GM21367 (cell line): ENCODE measurements around the gene CALML6.

ENCODE experiments used
- ATAC-seq: cut with Tn5 transposase; IDR thresholded peaks from one replicate; pipeline ENCODE4 v1.9.1; 2021; ENCODE audit not compliant: unreplicated experiment

CALML6 gene

DNA sequence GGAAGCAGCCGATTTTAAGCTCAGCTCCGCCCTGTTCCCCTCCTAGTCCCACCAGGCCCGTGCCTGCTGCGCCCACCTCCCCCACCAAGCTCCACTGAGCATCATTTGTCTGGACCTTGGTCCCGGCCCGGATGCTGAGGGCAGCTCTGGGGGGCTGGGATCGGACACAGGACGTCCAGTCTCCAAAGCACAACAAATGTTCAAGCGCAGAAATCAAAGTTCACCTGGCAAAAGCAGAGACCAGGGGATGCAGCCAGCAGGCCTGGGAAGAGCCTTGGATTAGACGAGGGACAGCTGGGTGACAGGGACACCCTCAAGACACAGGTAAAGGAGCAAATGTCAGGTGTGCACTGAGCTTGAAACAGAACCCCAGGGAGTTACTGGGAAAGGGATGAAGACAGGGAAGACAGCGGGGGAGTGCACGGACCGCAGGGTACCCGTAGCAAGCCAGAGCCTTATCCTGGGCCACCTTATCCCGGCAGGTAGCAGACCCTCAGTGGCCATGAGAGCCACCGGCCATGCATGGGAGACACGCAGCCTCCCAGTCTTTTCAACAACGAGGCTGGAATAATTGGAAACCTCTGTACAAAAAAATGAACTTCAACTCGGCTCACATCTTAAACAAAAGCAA lies 26.3 kb downstream of the CALML6 start:
- ATAC-seq, result no peak

DNA sequence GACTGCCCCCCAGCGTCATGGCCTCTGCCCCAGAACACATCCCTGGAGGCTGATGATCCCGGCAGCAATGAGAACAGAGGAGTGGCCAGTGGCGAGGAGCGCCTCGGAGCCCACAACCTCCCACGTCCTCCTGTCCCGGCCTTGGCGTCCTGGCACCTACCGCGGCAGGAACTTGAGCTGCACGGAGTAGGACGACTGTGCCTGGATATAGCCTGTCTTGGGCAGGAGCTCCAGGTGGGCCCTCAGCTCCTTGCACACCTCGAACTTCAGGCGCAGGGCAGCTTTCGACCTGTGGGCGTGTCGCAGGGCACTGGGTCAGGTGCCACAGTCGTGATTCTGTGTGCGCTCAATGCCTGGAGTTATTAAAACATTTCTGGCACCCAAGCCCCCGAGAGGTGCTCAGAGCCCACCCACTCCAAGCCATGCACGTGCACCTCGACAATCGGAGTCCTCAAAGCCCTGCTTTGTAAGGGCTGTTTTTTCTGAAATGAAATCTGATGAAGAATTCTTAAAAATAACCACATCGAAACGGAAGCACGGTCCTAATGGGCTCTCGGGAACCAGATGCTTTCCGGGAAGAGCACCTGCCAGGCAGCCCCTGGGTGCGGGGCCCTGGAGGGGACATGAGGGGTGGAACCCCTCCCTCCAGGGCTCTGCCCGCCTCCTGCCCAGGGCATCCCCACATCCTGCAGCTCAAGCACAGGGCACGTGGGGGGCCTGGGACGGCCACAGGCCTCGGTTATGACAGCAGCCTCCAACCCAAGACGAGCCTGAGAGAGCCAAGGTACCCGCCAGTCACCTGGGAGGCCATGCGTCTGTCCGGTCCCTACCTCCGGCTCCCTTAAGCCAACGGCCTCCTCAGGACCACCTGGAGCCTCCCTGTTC lies 27.1 kb downstream of the CALML6 start:
- ATAC-seq, result no peak

DNA sequence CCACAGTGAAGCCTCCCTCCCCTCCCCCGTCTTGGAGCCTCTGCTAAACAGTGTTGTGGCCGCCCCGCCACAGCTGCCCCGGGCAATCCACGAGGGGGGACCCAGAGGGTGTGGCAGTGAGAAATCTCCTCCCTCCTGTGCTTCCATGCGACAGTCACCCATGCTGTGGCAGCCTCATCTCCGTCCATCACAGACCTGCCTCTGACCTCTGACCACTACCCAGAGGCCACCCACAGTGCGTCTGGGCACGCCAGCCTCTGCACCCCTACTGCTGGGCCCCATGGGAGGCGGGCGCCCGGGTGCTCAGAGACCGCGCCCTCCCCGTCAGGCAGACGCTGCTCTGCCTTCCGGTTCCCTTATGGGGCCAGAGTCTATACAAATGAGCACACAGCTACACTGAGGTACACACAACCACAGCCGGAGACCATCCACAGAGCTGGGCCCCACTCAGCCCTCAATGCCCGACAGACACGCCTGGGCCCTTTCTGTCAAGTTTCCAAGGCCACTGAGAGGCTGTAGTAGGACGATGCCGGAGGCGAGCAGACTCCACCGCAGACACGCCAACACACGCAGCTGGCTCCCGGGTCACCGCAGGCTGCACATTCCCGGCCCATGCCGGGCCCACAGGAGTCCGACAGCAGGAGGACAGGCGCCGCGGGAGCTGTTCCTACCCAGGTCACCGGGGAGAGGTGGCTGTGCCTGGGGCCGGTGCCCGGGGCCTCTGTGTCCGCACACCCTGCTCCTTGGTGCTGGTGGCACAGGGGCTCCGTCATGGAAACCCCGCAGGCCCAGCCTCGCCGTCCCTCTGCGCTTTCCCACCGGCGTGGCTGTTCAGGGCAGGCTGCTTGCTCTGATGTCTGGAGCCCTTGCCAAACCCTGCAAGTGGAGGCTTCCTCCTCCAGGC lies 27.9 kb downstream of the CALML6 start:
- no peak for ATAC-seq

DNA sequence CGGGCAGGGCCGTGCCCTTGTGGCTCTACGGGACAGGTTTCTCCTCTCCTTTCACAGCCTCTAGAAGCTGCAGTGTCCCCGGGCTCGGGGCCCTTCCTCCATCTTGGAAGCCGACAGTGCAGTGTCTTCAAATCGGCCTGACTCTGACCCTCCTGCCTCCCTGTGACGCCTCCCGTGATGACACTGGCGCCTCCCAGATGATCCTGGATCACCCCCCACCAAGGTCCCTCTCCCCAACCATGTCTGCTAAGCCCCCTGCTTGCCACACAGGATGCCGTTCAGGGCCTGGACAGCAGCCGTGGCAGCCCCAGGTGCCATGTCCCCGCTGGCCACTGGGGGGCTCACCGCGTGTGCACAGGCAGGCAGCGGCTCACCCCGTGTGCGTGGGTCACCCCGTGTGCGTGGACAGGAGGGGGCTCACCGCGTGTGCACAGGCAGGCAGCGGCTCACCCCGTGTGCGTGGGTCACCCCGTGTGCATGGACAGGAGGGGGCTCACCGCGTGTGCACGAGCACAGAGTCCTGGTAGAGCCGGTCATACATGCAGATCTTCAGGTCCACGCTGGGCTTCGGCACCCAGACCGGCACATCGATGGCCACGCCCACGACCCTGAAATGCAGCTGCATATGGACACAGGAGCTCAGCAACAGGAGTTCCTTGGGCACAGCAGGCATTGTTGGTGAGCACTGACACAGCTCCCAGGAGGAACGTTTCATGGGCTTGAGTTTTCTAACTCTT lies 28.9 kb downstream of the CALML6 start:
- no peak for ATAC-seq

DNA sequence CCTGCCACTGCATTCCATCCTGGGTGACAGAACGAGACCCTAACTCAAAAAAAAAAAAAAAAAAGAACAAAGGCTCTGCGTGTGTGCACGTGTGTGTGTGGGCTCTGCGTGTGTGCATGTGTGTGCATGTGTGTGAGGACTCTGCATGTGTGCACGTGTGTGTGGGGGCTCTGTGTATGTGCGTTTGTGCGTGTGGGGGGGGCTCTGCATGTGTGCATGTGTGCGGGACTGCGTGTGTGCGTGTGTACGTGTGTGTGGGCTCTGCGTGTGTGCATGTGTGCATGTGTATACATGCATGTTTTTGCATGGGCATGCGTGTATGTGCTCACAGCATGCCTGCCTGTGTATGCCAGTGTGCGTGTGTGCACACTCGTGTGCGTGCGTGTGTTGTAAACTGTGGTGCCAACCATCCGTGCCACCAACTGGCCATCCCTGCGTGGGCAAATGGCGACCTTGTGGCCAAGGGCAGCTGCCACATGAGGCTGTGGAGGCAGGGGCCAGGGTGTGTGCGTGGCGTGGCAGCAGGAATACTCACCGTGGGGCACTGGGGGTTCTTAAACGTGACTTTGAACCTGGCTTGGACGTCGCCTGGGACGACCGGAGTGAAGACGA lies 30.8 kb downstream of the CALML6 start:
- ATAC-seq, result no peak

DNA sequence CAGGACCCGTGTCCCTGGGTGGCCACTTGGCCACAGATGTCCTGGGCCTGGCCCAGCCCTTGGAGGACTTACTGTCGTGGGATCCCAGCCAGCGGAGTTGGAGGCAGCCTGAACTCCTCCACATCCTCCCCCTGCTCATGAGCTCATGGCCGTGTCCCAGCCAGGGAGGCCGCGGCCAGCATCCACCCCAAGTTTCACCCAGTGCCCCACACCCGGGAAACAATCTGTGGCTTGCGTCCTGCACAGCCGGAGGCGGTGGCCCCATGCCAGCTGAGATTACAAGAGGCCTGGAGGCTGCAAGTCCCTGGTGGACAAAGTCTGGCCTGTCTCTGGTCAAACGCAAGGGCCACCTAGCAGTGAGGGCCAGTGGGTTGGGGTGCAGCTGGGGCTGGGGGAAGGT lies 31.5 kb downstream of the CALML6 start:
- no peak for ATAC-seq

DNA sequence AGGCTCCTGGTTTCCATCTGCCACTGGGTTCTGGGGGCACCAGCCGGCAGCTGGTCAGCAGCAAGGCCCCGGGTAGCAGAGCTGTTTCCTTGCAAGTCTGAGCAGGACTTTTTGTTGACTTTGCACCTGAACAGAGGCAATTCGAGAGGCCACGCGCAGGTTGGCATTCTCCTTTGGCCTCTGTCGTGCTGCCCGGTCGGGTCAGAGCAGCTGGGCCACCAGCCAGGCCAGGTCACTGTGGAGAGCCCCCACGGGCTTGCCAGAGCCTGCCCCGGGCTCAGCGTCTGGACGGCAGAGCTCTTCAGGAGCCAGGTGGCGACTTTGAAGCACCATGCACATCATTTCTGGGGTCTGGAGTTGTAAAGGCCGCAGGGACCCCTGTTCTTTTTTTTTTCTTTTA lies 32.4 kb downstream of the CALML6 start:
- ATAC-seq, result no peak

DNA sequence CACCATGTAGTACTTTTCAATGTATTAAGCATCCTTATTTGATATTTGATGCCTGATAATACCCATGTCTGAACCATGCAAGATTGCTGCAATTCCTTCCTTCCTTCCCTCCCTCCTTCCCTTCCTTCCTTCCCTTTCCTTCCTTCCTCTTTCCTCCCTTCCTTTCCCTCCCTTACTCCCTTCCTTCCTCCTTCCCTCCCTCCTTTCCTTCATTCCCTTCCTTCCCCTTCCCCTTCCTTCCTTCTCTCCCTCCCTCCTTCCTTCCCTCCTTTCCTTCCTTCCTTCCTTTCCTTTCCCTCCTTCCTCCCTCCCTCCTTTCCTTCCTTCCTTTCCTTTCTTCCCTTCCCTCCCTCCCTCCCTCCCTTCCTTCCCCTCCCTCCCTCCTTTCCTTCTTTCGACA lies 33.7 kb downstream of the CALML6 start:
- ATAC-seq, result no peak

DNA sequence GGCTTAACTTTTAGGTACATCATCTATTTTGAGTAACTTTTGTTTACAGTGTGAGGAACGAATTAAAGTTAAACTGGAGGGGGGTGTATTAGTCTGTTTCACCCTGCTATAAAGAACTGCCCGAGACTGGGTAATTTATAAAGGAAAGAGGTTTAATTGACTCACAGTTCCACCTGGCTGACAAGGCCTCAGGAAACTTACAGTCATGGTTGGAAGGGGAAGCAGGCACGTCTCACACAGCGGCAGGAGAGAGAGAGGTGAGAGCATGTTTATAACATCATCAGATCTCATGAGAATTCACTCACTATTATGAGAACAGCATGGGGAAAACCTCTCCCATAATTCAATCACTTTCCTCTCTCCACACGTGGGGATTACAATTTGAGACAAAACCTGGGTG lies 35.9 kb downstream of the CALML6 start:
- ATAC-seq, result no peak

DNA sequence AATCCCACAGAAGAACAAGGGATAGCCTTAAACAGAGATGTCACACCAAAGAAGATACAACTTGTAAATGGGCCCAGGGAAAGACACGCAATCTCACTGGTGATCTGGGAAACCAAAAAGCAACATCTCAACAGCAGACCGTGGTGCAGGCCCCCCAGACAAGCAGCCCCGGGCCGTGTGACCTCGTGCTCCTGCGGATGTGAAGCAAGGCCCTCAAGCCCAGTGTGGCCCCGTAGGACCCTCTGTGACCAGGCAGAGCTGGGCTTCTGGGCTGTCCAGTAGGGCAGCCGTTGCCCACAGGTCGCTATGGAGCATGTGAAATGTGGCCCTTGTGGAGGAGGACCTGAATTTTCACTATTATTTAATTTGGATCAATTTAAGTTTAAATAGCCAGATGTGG lies 39.0 kb downstream of the CALML6 start:
- ATAC-seq, result no peak

DNA sequence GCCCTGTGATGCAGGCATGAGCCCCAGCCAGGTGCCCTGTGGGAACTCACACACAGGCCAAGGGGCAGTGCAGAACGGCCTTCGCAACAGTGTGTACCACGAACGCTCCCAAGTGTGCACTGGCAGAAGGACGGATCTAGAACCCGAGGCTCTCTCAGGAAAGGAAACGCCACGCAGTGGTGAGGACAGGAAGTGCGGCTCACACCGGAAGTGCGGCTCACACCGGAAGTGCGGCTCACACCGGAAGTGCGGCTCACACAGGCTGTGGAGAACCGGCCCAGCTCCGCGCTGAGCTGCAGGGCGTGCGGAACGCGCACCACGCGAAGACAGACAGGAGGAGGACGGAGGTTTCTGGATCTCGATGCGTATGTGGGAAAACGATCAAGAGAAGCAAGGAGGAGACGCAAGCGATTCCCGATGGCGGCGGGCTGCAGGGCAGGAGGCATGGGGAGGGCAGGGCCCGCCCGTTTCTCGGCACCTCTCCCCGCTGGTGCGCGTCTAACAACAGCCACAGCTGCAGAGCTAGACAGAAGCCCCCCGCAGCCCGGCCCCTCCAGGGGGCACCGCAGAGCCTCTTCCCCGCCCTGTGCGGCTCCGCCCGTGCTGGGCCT lies 39.9 kb downstream of the CALML6 start:
- ATAC-seq, result no peak

DNA sequence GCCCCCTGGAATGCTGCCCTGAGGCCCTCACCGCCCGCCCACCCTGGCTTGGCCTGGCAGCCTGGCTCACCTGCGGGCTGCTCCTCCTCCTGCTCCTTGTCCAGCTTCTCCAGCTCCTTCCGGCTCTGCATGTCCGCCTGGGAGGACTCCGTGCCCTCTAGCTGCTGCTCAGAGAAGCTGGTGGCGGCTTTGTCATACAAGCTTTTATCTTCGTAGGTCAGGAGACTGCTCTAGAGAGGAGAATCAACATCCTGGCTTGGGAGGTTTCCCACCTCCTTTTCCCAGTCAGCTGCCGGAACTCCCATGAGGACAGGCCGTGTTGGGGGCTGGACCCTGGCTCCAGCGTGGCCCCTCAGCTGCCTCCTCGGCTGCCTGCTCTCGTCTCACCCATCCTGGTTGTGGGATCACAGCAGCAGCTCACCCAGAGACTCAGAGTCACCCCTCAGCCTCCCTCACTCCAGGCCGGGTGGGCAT lies 40.6 kb downstream of the CALML6 start:
- ATAC-seq, result no peak

DNA sequence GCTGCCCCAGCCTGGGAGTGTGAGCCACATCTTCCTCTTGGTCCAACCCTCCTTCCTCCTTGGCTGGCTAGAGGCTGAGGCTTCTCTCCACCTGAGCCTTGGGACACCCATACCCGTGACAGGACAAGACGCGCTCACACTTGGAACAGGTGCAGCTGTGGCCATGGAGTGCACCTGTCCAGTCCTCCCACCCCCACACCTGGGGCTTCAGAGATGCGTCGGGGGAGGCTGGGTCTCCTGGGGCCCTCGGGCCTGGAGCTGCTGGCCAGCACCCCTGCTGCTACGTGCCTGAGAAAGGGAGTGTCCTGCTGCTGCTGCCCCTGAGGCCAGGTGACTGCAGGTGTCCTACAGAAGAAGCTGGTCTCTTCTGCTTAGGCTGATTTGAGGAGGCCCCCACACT lies 41.0 kb downstream of the CALML6 start:
- ATAC-seq, result no peak

DNA sequence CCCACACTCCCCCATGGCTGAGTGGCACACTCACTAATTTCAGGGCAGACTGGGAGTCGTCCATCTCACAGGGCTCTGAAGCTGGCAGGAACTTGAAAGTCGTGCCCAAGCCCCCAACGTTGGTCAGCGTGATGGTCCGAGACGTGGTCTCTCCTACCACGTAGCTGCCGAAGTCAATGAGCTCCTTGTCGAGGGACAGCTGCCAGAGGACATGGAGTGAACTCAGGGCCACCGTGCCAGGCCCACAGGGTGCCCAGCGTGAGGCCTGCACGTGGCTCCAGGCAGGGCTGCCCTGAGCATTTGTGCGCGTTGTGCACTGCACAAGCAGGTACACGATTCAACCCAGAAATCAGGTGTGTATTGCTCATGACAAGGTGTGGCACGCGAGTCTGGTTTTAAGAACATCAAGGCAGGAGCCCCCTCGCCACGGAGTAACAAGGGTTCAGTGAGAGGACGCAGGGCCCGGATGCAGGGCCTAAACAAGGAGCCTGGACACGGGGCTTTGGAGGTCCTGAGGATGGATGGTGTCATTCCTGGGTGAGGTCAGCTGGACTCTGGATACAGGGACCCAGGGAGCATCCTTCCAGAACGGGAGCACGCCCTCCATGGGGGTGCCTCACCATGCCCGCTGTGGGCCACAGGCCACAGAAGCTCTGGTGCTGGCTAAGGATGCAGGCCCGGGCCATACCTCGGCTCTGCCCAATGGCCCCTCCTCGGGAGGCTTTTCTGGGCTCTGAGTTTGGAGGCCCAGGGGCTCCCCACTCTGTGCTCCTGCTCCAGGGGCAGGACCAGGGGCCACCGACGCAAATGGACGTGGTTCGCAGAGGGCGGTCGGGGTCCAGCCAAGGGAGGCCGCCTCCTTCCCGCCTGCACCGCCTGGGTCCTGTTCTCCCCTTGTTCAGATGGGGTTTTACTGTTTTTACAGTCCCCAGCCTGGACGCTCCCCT lies 41.8 kb downstream of the CALML6 start:
- no peak for ATAC-seq

DNA sequence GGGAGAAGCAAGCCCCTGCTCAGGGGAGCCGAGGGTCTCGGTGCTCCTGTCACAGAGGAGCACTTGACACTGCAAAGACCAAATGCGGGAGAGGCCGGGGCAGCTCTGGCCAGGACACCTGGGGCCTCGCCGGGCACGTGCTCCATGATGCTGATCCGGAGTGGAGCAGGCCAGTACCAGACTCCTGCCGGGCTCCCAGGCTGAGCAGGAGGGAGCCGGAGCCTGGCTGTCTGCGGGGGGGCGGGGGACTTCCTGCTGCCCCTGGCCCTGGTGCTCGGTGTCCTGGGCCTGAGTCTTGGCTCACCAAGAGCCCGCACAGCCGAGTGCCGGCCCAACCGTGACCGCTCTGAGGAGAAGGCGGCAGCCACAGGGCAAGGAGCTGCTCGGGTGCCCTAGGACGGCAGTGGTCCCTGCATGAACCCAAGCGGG lies 42.5 kb downstream of the CALML6 start:
- ATAC-seq, result no peak

DNA sequence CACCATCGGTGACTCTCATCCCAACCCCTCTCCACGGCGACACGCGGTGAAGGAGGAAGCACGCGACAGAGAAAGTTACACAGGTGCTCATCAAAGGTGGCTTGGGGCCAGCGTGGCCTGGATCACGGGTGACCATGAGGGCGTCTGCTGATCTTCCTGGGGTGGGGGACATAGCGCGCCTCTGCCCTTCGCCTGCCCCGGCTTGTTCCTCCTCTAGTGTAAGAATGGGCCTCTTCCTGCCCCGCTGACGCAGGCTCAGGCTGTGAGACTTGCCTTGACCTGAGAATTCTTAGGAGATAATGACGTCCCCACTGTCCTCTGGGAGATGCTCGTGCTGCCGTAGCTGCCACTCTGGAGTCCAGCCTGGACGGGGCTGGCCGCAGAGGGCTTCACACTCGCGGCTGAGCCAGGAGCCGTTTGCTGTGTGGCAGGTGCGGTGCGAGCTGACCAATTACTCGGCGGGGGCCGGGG lies 43.0 kb downstream of the CALML6 start:
- no peak for ATAC-seq

DNA sequence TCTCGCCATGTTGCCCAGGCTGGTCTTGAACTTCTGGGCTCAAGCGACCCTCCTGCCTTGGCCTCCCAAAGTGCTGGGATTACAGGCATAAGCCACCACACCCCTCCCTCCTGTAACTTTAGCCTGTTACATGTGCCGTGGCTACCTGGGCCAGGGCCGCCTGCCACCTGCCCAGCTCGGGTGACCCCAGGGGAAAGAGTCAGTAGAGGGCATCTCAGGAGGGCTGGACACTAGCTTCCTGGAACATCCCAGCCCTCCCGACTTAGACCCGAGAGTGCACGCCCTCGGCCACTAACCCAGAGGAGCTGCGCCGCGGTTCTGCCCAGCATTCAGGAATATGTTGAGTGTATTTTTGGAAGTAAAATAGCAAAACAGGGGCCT lies 44.4 kb downstream of the CALML6 start:
- no peak for ATAC-seq

DNA sequence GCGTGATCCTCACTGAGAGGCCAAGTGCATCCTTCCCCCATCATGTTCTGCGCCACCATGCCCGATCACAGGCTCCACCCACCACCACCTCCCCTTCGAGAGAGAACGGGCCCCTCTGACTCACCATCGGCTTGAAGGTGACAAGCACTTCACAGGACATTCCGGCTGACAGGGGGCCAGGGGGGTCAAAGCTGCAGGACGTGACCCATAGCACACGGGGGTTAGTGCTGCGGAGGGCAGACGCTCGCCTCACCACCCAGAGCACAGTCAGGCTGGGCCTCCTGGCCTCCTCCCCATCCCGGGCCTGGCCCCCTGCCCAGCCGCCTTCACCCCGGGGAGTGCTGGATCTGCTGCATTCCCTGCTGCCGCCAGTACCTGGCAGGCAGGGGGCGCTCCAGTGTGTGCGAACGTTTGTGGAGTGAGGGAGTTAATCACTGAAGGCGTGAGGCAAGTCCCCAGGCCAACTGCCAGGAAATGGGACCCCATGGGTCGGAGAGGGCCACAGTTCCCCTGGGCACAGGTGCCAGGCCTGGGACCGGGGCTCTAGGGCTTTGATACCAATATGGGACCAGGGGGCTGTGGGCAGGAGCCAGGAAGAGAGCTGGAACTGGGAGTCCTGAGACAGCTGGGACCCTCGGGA lies 44.9 kb downstream of the CALML6 start:
- no peak for ATAC-seq
